ENCODE data around the gene NDUFAF5.

Gene NDUFAF5

DNA sequence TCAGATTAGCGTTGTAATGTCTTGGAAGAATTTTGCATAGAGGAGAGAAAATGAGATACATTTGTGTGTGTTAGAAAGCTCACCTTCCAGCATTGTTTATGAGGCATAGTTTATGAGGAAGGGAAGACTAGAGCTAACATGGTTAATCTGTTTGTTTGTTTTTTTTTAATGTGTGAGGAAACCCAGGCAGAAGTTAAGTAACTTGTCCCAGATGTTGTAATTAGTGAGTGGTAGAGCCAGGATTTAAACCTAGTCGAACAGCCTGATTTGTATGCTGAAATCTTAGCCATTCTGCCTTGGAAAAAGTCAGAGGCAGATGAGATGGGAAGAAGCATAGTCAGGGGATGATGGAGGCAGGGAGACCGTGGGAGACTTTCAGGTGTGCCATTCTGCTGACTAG, 29.1 kb downstream of the NDUFAF5 start:
- Histone ChIP-seq H3K9me2 (replicated peaks; ENCODE audit: insufficient read depth, low read length) (no peaks in the 10 kb centered on the region), H3F3A (ENCODE audit: insufficient read depth) (no peaks in the 10 kb centered on the region), H3K4me3 (ENCODE audit: insufficient read depth, low read length, poor library complexity, severe bottlenecking) (no peak overlapping the region), H3K79me2 (ENCODE audit: insufficient read depth, low read length) (no peaks in the 10 kb centered on the region), H3K9me3 (ENCODE audit: insufficient read depth, low read length) (no peaks in the 10 kb centered on the region), H3K36me3 (ENCODE audit: low read length) (peaks cover 11% of the 10 kb centered on the region; the same call in 1 of the 2 replicates), H3K27ac (ENCODE audit: low read depth, low read length) (no peak overlapping the region), H4K20me1 (ENCODE audit: low read depth, low read length) (no peaks in the 10 kb centered on the region), H2AFZ (ENCODE audit: low read depth, low read length, severe bottlenecking) (no peak overlapping the region), H3K9ac (ENCODE audit: low read length) (no peak overlapping the region), H3K27me3 (ENCODE audit: low read length) (no peaks in the 10 kb centered on the region), H3K4me2 (ENCODE audit: low read depth, low read length, poor library complexity, severe bottlenecking) (no peak overlapping the region)
- TF ChIP-seq, protein P1, sequence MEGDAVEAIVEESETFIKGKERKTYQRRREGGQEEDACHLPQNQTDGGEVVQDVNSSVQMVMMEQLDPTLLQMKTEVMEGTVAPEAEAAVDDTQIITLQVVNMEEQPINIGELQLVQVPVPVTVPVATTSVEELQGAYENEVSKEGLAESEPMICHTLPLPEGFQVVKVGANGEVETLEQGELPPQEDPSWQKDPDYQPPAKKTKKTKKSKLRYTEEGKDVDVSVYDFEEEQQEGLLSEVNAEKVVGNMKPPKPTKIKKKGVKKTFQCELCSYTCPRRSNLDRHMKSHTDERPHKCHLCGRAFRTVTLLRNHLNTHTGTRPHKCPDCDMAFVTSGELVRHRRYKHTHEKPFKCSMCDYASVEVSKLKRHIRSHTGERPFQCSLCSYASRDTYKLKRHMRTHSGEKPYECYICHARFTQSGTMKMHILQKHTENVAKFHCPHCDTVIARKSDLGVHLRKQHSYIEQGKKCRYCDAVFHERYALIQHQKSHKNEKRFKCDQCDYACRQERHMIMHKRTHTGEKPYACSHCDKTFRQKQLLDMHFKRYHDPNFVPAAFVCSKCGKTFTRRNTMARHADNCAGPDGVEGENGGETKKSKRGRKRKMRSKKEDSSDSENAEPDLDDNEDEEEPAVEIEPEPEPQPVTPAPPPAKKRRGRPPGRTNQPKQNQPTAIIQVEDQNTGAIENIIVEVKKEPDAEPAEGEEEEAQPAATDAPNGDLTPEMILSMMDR (IDR thresholded peaks at IDR 0.05; ENCODE audit: insufficient read depth, low read length, poor library complexity, severe bottlenecking), result no peak
- TF ChIP-seq EZH2phosphoT487 (conservative IDR thresholded peaks at IDR 0.05; ENCODE audit: low read length), result no peak

DNA sequence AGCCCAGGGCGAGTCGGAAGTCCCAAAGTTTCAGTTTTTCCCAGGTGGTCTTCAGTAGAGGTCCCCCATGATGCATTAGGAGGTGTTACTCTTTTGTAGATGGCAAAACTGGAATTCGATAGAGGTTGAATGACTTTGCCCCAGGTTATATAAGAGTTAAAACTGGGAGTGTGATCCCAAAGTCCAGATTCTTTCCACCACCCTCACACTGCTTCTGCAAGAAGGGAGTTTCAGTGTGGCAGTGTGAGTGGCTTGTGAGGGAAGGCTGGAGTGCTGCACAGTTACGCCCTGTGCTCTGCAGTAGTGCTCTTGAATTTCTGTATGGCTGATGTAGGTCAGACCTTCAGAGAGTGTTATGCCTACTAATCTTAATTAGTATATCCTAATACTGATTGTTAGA, 29.8 kb downstream of the NDUFAF5 start:
- TF ChIP-seq, protein P1 (IDR thresholded peaks at IDR 0.05; ENCODE audit: insufficient read depth, low read length, poor library complexity, severe bottlenecking), result no peak
- no peak for TF ChIP-seq EZH2phosphoT487 (conservative IDR thresholded peaks at IDR 0.05; ENCODE audit: low read length)
- Histone ChIP-seq H3F3A (ENCODE audit: insufficient read depth) (no peaks in the 10 kb centered on the region), H4K20me1 (ENCODE audit: low read depth, low read length) (no peaks in the 10 kb centered on the region), H3K27me3 (ENCODE audit: low read length) (no peaks in the 10 kb centered on the region), H2AFZ (ENCODE audit: low read depth, low read length, severe bottlenecking) (no peak overlapping the region), H3K27ac (ENCODE audit: low read depth, low read length) (no peak overlapping the region), H3K36me3 (ENCODE audit: low read length) (peaks cover 11% of the 10 kb centered on the region; the same call in 1 of the 2 replicates), H3K9me3 (ENCODE audit: insufficient read depth, low read length) (no peaks in the 10 kb centered on the region), H3K79me2 (ENCODE audit: insufficient read depth, low read length) (no peaks in the 10 kb centered on the region), H3K4me2 (ENCODE audit: low read depth, low read length, poor library complexity, severe bottlenecking) (no peak overlapping the region), H3K4me3 (ENCODE audit: insufficient read depth, low read length, poor library complexity, severe bottlenecking) (no peak overlapping the region), H3K9ac (ENCODE audit: low read length) (no peak overlapping the region), H3K9me2 (replicated peaks; ENCODE audit: insufficient read depth, low read length) (no peaks in the 10 kb centered on the region)

DNA sequence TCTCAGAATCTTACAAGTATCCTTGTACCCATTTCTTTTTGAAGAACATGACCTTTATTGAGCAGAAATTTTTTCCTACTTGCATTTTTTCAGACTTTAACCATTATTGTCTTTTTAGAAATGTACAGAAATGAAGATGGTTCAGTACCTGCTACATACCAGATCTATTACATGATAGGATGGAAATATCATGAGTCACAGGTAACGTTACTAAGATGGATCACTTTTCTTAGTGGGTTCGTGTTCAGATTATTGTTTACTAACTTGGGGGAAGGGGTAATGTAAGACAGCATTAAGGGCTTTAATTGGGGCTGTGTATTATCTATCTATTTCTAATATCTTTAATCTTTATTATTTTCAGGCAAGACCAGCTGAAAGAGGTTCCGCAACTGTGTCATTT, 31.9 kb downstream of the NDUFAF5 start:
- peaks cover 9% of the 10 kb centered on the region; the same call in 1 of the 2 replicates for H3K36me3 ChIP-seq (ENCODE audit: low read length)
- H3K27ac ChIP-seq (ENCODE audit: low read depth, low read length), result no peak overlapping the region
- no peak overlapping the region for H3K4me3 ChIP-seq (ENCODE audit: insufficient read depth, low read length, poor library complexity, severe bottlenecking)
- H3K79me2 ChIP-seq (ENCODE audit: insufficient read depth, low read length), result no peaks in the 10 kb centered on the region
- H3F3A ChIP-seq (ENCODE audit: insufficient read depth), result no peaks in the 10 kb centered on the region
- H4K20me1 ChIP-seq (ENCODE audit: low read depth, low read length), result no peaks in the 10 kb centered on the region
- H3K9ac ChIP-seq (ENCODE audit: low read length), result no peak overlapping the region
- H3K9me2 ChIP-seq (replicated peaks; ENCODE audit: insufficient read depth, low read length), result no peaks in the 10 kb centered on the region
- no peak overlapping the region for H3K4me2 ChIP-seq (ENCODE audit: low read depth, low read length, poor library complexity, severe bottlenecking)
- H3K27me3 ChIP-seq (ENCODE audit: low read length), result no peaks in the 10 kb centered on the region
- no peaks in the 10 kb centered on the region for H3K9me3 ChIP-seq (ENCODE audit: insufficient read depth, low read length)
- no peak overlapping the region for H2AFZ ChIP-seq (ENCODE audit: low read depth, low read length, severe bottlenecking)
- no peak for TF ChIP-seq EZH2phosphoT487 (conservative IDR thresholded peaks at IDR 0.05; ENCODE audit: low read length)
- TF ChIP-seq, protein P1 (IDR thresholded peaks at IDR 0.05; ENCODE audit: insufficient read depth, low read length, poor library complexity, severe bottlenecking), result no peak

Measured in SU-DHL-6 (cell line).